ENCODE data around the gene SLC38A3.

Gene SLC38A3

GRCh38 chr3:50167841-50168209, 37.2 kb upstream of the SLC38A3 start:
- TF ChIP-seq MAX (IDR thresholded peaks at IDR 0.05; ENCODE audit: low read depth, low read length) = no peak
- TF ChIP-seq, protein P1, sequence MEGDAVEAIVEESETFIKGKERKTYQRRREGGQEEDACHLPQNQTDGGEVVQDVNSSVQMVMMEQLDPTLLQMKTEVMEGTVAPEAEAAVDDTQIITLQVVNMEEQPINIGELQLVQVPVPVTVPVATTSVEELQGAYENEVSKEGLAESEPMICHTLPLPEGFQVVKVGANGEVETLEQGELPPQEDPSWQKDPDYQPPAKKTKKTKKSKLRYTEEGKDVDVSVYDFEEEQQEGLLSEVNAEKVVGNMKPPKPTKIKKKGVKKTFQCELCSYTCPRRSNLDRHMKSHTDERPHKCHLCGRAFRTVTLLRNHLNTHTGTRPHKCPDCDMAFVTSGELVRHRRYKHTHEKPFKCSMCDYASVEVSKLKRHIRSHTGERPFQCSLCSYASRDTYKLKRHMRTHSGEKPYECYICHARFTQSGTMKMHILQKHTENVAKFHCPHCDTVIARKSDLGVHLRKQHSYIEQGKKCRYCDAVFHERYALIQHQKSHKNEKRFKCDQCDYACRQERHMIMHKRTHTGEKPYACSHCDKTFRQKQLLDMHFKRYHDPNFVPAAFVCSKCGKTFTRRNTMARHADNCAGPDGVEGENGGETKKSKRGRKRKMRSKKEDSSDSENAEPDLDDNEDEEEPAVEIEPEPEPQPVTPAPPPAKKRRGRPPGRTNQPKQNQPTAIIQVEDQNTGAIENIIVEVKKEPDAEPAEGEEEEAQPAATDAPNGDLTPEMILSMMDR (IDR thresholded peaks at IDR 0.05; ENCODE audit: low read depth, low read length) = no peak
- TF ChIP-seq POLR2A (IDR thresholded peaks at IDR 0.05; ENCODE audit: extremely low read depth, insufficient read length) = no peak
- no peak for TF ChIP-seq MYC (IDR thresholded peaks at IDR 0.05; ENCODE audit: low read depth, low read length)
- no peak overlapping the region for H3K4me3 ChIP-seq (ENCODE audit: low read depth, low read length)
- no peak for DNase-seq (ENCODE audit: low read depth)

DNA sequence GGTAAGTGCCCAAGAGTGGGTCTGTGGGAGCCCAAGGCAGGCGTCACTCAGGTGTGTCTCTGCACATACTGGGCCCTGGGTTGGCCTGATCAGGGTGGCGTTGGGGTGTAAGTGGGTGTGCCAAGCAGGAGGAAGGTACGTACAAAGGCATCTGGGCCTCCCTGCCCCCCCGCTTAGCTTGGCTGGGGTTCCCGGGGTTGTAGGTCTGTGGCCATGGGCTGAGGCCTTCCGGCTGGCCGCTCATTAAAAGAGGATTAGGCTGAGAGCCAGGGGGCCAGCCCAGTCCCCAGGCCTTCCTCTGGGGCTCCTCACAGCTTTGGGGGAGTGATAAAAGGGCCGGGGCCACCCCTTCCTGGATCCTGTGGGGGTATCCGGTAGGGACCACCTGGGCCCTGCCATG, 36.7 kb upstream of the SLC38A3 start:
- DNase-seq (ENCODE audit: low read depth) = no peak
- no peak overlapping the region for H3K4me3 ChIP-seq (ENCODE audit: low read depth, low read length)
- no peak for TF ChIP-seq MYC (IDR thresholded peaks at IDR 0.05; ENCODE audit: low read depth, low read length)
- TF ChIP-seq MAX (IDR thresholded peaks at IDR 0.05; ENCODE audit: low read depth, low read length) = no peak
- TF ChIP-seq POLR2A (IDR thresholded peaks at IDR 0.05; ENCODE audit: extremely low read depth, insufficient read length) = no peak
- TF ChIP-seq, protein P1 (IDR thresholded peaks at IDR 0.05; ENCODE audit: low read depth, low read length) = no peak

- TF ChIP-seq, protein P1 (IDR thresholded peaks at IDR 0.05; ENCODE audit: low read depth, low read length) = no peak
- TF ChIP-seq POLR2A (IDR thresholded peaks at IDR 0.05; ENCODE audit: extremely low read depth, insufficient read length) = no peak
- TF ChIP-seq MAX (IDR thresholded peaks at IDR 0.05; ENCODE audit: low read depth, low read length) = no peak
- TF ChIP-seq MYC (IDR thresholded peaks at IDR 0.05; ENCODE audit: low read depth, low read length) = no peak
- DNase-seq (ENCODE audit: low read depth) = no peak
- H3K4me3 ChIP-seq (ENCODE audit: low read depth, low read length) = no peak overlapping the region
Observed at GRCh38 chr3:50168791-50169190, 36.3 kb upstream of the SLC38A3 start.

GRCh38 chr3:50169232-50169832, 35.7 kb upstream of the SLC38A3 start:
- H3K4me3 ChIP-seq (ENCODE audit: low read depth, low read length) = no peak overlapping the region
- DNase-seq (ENCODE audit: low read depth) = no peak
- TF ChIP-seq, protein P1 (IDR thresholded peaks at IDR 0.05; ENCODE audit: low read depth, low read length) = no peak
- no peak for TF ChIP-seq MYC (IDR thresholded peaks at IDR 0.05; ENCODE audit: low read depth, low read length)
- TF ChIP-seq POLR2A (IDR thresholded peaks at IDR 0.05; ENCODE audit: extremely low read depth, insufficient read length) = no peak
- TF ChIP-seq MAX (IDR thresholded peaks at IDR 0.05; ENCODE audit: low read depth, low read length) = no peak

DNA sequence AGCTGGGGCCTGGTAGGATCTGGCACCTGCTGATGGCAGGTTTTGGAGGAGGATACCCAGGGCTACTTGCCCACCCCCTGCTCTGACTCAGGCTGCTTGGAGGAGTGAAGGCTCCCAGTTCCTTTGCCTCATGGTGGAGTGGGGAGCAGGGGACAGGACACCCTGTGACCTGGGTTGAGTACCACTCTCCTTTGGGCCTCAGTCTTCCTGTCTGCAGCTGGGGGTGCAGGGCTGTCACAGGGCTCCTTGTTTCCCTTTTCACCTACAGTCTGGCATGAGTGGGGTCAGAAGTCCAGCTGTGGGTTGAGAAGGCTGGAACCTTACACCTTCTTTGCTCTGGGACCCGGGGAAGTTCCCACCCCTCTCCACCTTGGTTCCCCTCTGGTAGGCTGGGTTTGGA, 35.2 kb upstream of the SLC38A3 start:
- DNase-seq (ENCODE audit: low read depth) = no peak
- no peak overlapping the region for H3K4me3 ChIP-seq (ENCODE audit: low read depth, low read length)
- TF ChIP-seq, protein P1 (IDR thresholded peaks at IDR 0.05; ENCODE audit: low read depth, low read length) = no peak
- TF ChIP-seq POLR2A (IDR thresholded peaks at IDR 0.05; ENCODE audit: extremely low read depth, insufficient read length) (no peak), MAX (IDR thresholded peaks at IDR 0.05; ENCODE audit: low read depth, low read length) (no peak), MYC (IDR thresholded peaks at IDR 0.05; ENCODE audit: low read depth, low read length) (no peak)

Measured in NB4 (cell line).